Mesendoderm (in vitro differentiated cells): Measurements from ENCODE around the gene PFKFB1.
"Not testable (repeated sequence)": the region's sequence is repeated elsewhere in the genome, so short reads cannot be mapped to it uniquely, and the experiment has no call there.

Experiments used
- DNase-seq: peaks from one replicate; pipeline ENCODE4 v3.0.0; 2013
- H2AK5ac ChIP-seq: 2 replicates; pipeline ENCODE4 v1.6.1; 2013; ENCODE audit warnings: low read length, inconsistent platforms
- H2BK120ac ChIP-seq: 2 replicates; pipeline ENCODE4 v1.6.1; 2013; ENCODE audit warnings: low read depth, mild to moderate bottlenecking, low read length, moderate library complexity, mixed read lengths
- H2BK15ac ChIP-seq: replicated peaks from 2 replicates; pipeline ENCODE4 v1.6.1; 2013; ENCODE audit warnings: low read depth, mild to moderate bottlenecking, moderate library complexity
- H2BK5ac ChIP-seq: 2 replicates; pipeline ENCODE4 v1.6.1; 2013; ENCODE audit warnings: low read length, inconsistent platforms
- H3K18ac ChIP-seq: 2 replicates; pipeline ENCODE4 v1.6.1; 2013; ENCODE audit warnings: mild to moderate bottlenecking, low read length, mixed read lengths
- H3K23ac ChIP-seq: one replicate; pipeline ENCODE4 v1.6.1; 2013; ENCODE audit warnings: low read length
- H3K27ac ChIP-seq: 2 replicates; pipeline ENCODE4 v1.5.1; 2013; ENCODE audit warnings: low read depth, mild to moderate bottlenecking, inconsistent platforms, low read length, moderate library complexity
- H3K27me3 ChIP-seq: 2 replicates; pipeline ENCODE4 v1.6.1; 2013; ENCODE audit warnings: low read length, control low read depth, mild to moderate bottlenecking, inconsistent platforms; ENCODE audit not compliant: insufficient read depth, poor library complexity
- H3K36me3 ChIP-seq: 2 replicates; pipeline ENCODE4 v1.6.1; 2013; ENCODE audit warnings: low read length, inconsistent platforms; ENCODE audit not compliant: control insufficient read depth, insufficient read depth
- H3K4ac ChIP-seq: one replicate; pipeline ENCODE4 v1.6.1; 2013; ENCODE audit warnings: low read depth, mild to moderate bottlenecking, low read length, moderate library complexity
- H3K4me1 ChIP-seq: 2 replicates; pipeline ENCODE4 v1.6.1; 2013; ENCODE audit warnings: low read depth, low read length, inconsistent platforms; ENCODE audit not compliant: control insufficient read depth
- H3K4me2 ChIP-seq: 2 replicates; pipeline ENCODE4 v1.6.1; 2013; ENCODE audit warnings: low read length
- H3K4me3 ChIP-seq: 2 replicates; pipeline ENCODE4 v1.5.1; 2013; ENCODE audit warnings: mild to moderate bottlenecking, low read length
- H3K56ac ChIP-seq: one replicate; pipeline ENCODE4 v1.6.1; 2013; ENCODE audit warnings: low read length
- H3K79me1 ChIP-seq: 2 replicates; pipeline ENCODE4 v1.6.1; 2013; ENCODE audit warnings: low read length, inconsistent platforms
- H3K79me2 ChIP-seq: 2 replicates; pipeline ENCODE4 v1.6.1; 2013; ENCODE audit warnings: mild to moderate bottlenecking, low read length; ENCODE audit not compliant: control insufficient read depth, insufficient read depth
- H3K9ac ChIP-seq: 2 replicates; pipeline ENCODE4 v1.6.1; 2013; ENCODE audit warnings: low read length, inconsistent platforms
- H4K5ac ChIP-seq: one replicate; pipeline ENCODE4 v1.6.1; 2013; ENCODE audit warnings: low read length
- H4K8ac ChIP-seq: one replicate; pipeline ENCODE4 v1.6.1; 2013; ENCODE audit warnings: low read depth, mild to moderate bottlenecking, control low read depth, low read length, moderate library complexity
- WGBS: extraction: QIAGEN DNeasy Blood & Tissue Kit; methylation state at CpG from one replicate; pipeline ENCODE4 v1.1.7; 2013; ENCODE audit warnings: low lambda C conversion rate, missing lambda C conversion rate; ENCODE audit not compliant: insufficient coverage; ENCODE audit errors: extremely low coverage; 5-methylcytosine and 5-hydroxymethylcytosine counted together

PFKFB1 gene

DNA sequence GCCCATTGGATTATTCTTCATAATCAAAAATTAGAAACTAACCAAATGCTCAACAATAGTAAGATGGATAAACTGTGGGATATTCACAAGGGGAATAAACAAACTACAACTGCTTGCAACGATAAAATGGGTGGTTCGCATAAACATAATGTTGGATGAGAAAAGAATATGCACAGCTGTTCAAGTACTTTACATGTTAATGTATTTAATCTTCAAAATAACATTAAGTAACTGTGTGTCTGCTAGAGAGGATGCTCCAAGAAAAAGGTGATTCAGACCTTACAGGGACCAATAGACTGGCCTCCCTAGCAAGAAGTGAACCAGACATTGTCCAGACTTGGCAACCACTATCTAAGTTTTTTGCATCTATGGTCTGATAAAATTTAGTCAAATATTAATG, 2.3 kb downstream of the PFKFB1 start:
- Histone ChIP-seq H3K79me1 (no peaks in the 10 kb centered on the region), H2AK5ac (no peak overlapping the region), H2BK15ac (no peak overlapping the region), H2BK120ac (no peak overlapping the region), H3K4me3 (no peak overlapping the region), H3K79me2 (no peaks in the 10 kb centered on the region), H3K4me1 (no peaks in the 10 kb centered on the region), H3K9ac (no peak overlapping the region), H4K5ac (no peak overlapping the region), H3K23ac (no peak overlapping the region), H3K18ac (no peak overlapping the region), H3K27ac (no peak overlapping the region), H3K4me2 (no peak overlapping the region), H3K27me3 (no peaks in the 10 kb centered on the region), H3K36me3 (no peaks in the 10 kb centered on the region), H3K56ac (no peak overlapping the region), H2BK5ac (no peak overlapping the region), H3K4ac (no peak overlapping the region), H4K8ac (no peak overlapping the region)
- no peak for DNase-seq
- no CpG with 5 or more reads among the region's 2 CpGs for WGBS

- not testable (repeated sequence) for H3K79me1 ChIP-seq, H3K56ac ChIP-seq, H2BK15ac ChIP-seq, DNase-seq, H3K27ac ChIP-seq, H4K8ac ChIP-seq, H2BK5ac ChIP-seq, H3K79me2 ChIP-seq, H3K27me3 ChIP-seq, H3K4me3 ChIP-seq, H3K18ac ChIP-seq, H2AK5ac ChIP-seq, H3K4ac ChIP-seq, H4K5ac ChIP-seq, H3K4me1 ChIP-seq, H3K23ac ChIP-seq, H3K36me3 ChIP-seq, H2BK120ac ChIP-seq, H3K9ac ChIP-seq, H3K4me2 ChIP-seq
- no CpG with 5 or more reads among the region's 2 CpGs for WGBS
Measured at GRCh38 chrX:54983306-54983705, 10.7 kb downstream of the PFKFB1 start.

GRCh38 chrX:54980334-54980733, 13.7 kb downstream of the PFKFB1 start:
- no peaks in the 10 kb centered on the region for H3K27me3 ChIP-seq
- H3K18ac ChIP-seq = no peak overlapping the region
- no peak overlapping the region for H3K4me3 ChIP-seq
- no peaks in the 10 kb centered on the region for H3K36me3 ChIP-seq
- H2BK15ac ChIP-seq = no peak overlapping the region
- no peak overlapping the region for H3K9ac ChIP-seq
- H3K27ac ChIP-seq = no peak overlapping the region
- no peak overlapping the region for H3K4ac ChIP-seq
- H2AK5ac ChIP-seq = no peak overlapping the region
- no peak for DNase-seq
- no peak overlapping the region for H3K56ac ChIP-seq
- no peaks in the 10 kb centered on the region for H3K4me1 ChIP-seq
- no CpG with 5 or more reads among the region's 6 CpGs for WGBS
- H4K5ac ChIP-seq = no peak overlapping the region
- H3K79me1 ChIP-seq = no peaks in the 10 kb centered on the region
- H4K8ac ChIP-seq = no peak overlapping the region
- no peak overlapping the region for H2BK5ac ChIP-seq
- no peak overlapping the region for H3K4me2 ChIP-seq
- no peaks in the 10 kb centered on the region for H3K79me2 ChIP-seq
- no peak overlapping the region for H2BK120ac ChIP-seq
- no peak overlapping the region for H3K23ac ChIP-seq

DNA sequence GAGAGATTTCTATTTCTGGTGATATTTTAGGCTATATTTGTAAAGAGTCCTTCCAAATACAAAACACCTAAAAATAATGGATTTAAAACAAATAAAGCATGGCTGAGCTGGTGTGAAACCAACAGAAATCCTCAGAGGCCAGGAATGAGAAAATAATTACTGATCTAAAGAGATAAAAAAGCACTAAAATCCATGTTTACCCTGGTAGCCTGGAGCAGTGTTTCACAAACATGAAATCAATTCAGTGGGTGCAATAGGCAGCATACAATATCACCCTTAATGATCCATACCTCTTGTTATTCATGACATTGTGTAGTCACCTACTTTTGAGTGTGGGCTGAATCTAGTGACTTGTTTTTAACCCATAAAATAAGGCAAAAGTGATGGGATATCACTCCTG, 14.6 kb downstream of the PFKFB1 start:
- Histone ChIP-seq H2BK5ac (no peak overlapping the region), H3K9ac (no peak overlapping the region), H3K79me1 (no peaks in the 10 kb centered on the region), H4K8ac (no peak overlapping the region), H3K27ac (no peak overlapping the region), H2AK5ac (no peak overlapping the region), H3K4me2 (no peak overlapping the region), H3K23ac (no peak overlapping the region), H3K4me3 (no peak overlapping the region), H3K4ac (no peak overlapping the region), H3K36me3 (no peaks in the 10 kb centered on the region), H3K27me3 (no peaks in the 10 kb centered on the region), H3K79me2 (no peaks in the 10 kb centered on the region), H4K5ac (no peak overlapping the region), H3K56ac (no peak overlapping the region), H2BK120ac (no peak overlapping the region), H3K18ac (no peak overlapping the region), H2BK15ac (no peak overlapping the region), H3K4me1 (no peaks in the 10 kb centered on the region)
- DNase-seq = no peak

DNA sequence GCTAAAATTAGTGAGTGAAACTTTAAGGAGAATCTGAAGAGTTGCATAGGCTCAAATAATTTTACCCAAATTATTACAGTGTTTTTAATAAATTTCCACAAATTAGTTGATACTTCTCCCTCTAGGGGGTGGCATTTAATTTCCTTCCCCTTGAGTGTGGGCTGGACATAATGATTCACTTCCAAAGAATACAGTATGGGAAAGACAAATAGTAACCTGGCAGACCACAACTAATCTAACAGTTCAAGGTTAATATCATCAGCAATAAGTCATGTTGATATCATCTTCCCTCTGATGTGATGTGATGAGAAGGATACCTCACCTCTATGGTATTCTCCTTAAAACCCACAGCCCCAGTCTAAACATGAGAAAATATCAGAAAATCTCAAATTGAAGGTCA, 15.5 kb downstream of the PFKFB1 start:
- Histone ChIP-seq H2AK5ac (no peak overlapping the region), H3K79me1 (no peaks in the 10 kb centered on the region), H3K4me1 (no peaks in the 10 kb centered on the region), H3K36me3 (no peaks in the 10 kb centered on the region), H3K4me2 (no peak overlapping the region), H3K4ac (no peak overlapping the region), H2BK120ac (no peak overlapping the region), H3K56ac (no peak overlapping the region), H4K8ac (no peak overlapping the region), H3K27ac (no peak overlapping the region), H3K9ac (no peak overlapping the region), H4K5ac (no peak overlapping the region), H2BK15ac (no peak overlapping the region), H2BK5ac (no peak overlapping the region), H3K4me3 (no peak overlapping the region), H3K79me2 (no peaks in the 10 kb centered on the region), H3K23ac (no peak overlapping the region), H3K27me3 (no peaks in the 10 kb centered on the region), H3K18ac (no peak overlapping the region)
- DNase-seq = no peak

DNA sequence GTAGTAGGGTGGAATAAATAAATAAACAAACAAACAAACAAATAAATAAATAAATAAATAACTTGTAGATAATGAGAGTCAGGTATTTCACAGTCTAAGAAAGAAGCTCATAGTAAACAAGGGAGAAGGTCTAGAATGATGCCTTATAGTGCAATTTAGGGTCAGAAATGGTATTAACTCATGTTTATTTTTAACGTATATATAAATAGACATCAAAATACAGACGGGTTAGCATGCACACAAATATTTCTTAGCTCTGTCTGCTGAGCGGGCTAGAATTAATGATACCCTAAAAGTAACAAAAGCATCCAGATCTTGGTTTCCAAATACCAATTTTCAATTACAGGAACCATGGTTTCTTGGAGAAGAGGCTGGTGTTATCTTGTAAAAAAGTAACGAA, 16.6 kb downstream of the PFKFB1 start:
- DNase-seq = no peak
- H3K27ac ChIP-seq = no peak overlapping the region
- WGBS = no CpG with 5 or more reads among the region's 4 CpGs
- no peak overlapping the region for H3K4ac ChIP-seq
- no peak overlapping the region for H4K8ac ChIP-seq
- no peak overlapping the region for H2BK5ac ChIP-seq
- H3K36me3 ChIP-seq = no peaks in the 10 kb centered on the region
- H4K5ac ChIP-seq = no peak overlapping the region
- no peak overlapping the region for H2BK15ac ChIP-seq
- no peaks in the 10 kb centered on the region for H3K79me1 ChIP-seq
- no peak overlapping the region for H3K18ac ChIP-seq
- H3K27me3 ChIP-seq = no peaks in the 10 kb centered on the region
- H3K4me3 ChIP-seq = no peak overlapping the region
- no peak overlapping the region for H3K56ac ChIP-seq
- H3K79me2 ChIP-seq = no peaks in the 10 kb centered on the region
- no peak overlapping the region for H3K9ac ChIP-seq
- no peak overlapping the region for H2AK5ac ChIP-seq
- H2BK120ac ChIP-seq = no peak overlapping the region
- H3K4me2 ChIP-seq = no peak overlapping the region
- H3K4me1 ChIP-seq = no peaks in the 10 kb centered on the region
- H3K23ac ChIP-seq = no peak overlapping the region
